HG03575 (cell line): ENCODE data around the gene MRPL50.

Experiments
- ATAC-seq: cut with Tn5 transposase; IDR thresholded peaks from one replicate; pipeline ENCODE4 v1.9.1; 2021; ENCODE audit not compliant: unreplicated experiment, insufficient number of reproducible peaks, low FRiP score; ENCODE audit errors: extremely low read depth

Gene MRPL50

GRCh38 chr9:101354143-101354764 is 44.2 kb downstream of the MRPL50 start:
- ATAC-seq: no peak

GRCh38 chr9:101353683-101354082 is 44.7 kb downstream of the MRPL50 start:
- ATAC-seq: no peak

- no peak for ATAC-seq
Observed at GRCh38 chr9:101352892-101353463, 45.4 kb downstream of the MRPL50 start.

- no peak for ATAC-seq
Observed at GRCh38 chr9:101350285-101350684, 48.1 kb downstream of the MRPL50 start.

GRCh38 chr9:101342595-101342994 is 55.8 kb downstream of the MRPL50 start:
- no peak for ATAC-seq

GRCh38 chr9:101341958-101342357 is 56.5 kb downstream of the MRPL50 start:
- no peak for ATAC-seq
